ENCODE data around the gene AKTIP. TPM values are rescaled to one million over a fixed set of nuclear protein-coding genes. Genes with fewer than 3 reads are reported as not detected.
"Not testable (repeated sequence)": the region's sequence is repeated elsewhere in the genome, so short reads cannot be mapped to it uniquely, and the experiment has no call there.

The AKTIP gene
- total RNA-seq, 2 experiments from 2014 or later = 12.4 to 17.9 TPM

GRCh38 chr16:53541326-53541725, 38.3 kb upstream of the AKTIP start:
- no peak for DNase-seq (ENCODE audit: low spot score)
- intact Hi-C loops (cut with micrococcal nuclease; ENCODE audit: unreplicated experiment) = no loop called here
- no peaks in the 10 kb centered on the region for H3K36me3 ChIP-seq (ENCODE audit: insufficient read depth, low read length)
- H3K4me1 ChIP-seq (ENCODE audit: insufficient read depth, low read length, poor library complexity, severe bottlenecking) = no peaks in the 10 kb centered on the region
- H3K4me3 ChIP-seq (ENCODE audit: low read depth, low read length, poor library complexity, severe bottlenecking) = no peak overlapping the region
- H2AFZ ChIP-seq (ENCODE audit: low read length) = no peak overlapping the region
- no peak overlapping the region for H3K27ac ChIP-seq (ENCODE audit: low read depth, low read length, poor library complexity, severe bottlenecking)
- POLR2A ChIA-PET = no interaction called here
- no peaks in the 10 kb centered on the region for H3K79me2 ChIP-seq (ENCODE audit: insufficient read depth, low read depth, low read length)
- CTCF ChIA-PET (ENCODE audit: unreplicated experiment) = no interaction called here
- no peaks in the 10 kb centered on the region for H3K9me2 ChIP-seq (ENCODE audit: insufficient read depth, low read length)
- no peaks in the 10 kb centered on the region for H4K20me1 ChIP-seq (ENCODE audit: insufficient read depth, low read length)
- H3K9me3 ChIP-seq (ENCODE audit: low read length) = no peaks in the 10 kb centered on the region
- TF ChIP-seq CTCF (conservative IDR thresholded peaks at IDR 0.05; ENCODE audit: low read length) (no peak), EZH2phosphoT487 (IDR thresholded peaks at IDR 0.05; ENCODE audit: borderline replicate concordance, low read depth, low read length) (no peak)
- BruUV-seq (replicated peaks) = no TSS peak
- H3K4me2 ChIP-seq (ENCODE audit: low read length) = no peak overlapping the region

DNA sequence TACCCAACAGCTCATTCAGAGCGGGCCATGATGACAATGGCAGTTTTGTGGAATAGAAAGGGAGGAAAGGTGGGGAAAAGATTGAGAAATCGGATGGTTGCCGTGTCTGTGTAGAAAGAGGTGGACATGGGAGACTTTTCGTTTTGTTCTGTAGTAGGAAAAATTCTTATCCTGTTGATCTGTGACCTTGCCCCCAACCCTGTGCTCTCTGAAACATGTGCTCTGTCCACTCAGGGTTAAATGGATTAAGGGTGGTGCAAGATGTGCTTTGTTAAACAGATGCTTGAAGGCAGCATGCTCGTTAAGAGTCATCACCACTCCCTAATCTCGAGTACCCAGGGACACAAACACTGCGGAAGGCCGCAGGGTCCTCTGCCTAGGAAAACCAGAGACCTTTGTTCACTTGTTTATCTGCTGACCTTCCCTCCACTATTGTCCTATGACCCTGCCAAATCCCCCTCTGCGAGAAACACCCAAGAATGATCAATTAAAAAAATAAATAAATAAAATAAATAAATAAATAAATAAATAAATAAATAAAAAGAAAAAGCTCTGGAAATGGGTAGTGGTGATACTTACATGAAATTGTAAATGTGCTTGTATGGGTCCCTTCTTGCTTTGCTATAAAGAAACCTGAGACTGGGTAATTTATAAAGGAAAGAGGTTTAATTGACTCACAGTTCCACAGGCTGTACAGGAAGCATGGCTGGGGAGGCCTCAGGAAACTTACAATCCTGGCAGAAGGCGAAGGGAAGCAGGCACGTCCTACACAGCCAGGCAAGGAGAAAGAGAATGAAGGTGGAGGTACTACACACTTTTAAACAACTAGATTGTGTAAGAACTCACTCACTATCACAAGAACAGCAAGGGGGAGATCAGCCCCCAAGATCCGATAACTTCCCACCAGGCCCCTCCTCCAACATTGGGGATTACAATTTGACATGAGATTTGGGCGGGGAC, 37.0 kb upstream of the AKTIP start:
- POLR2A ChIA-PET; BruUV-seq (replicated peaks); H3K79me2 ChIP-seq (ENCODE audit: insufficient read depth, low read depth, low read length); H3K36me3 ChIP-seq (ENCODE audit: insufficient read depth, low read length); H3K9me3 ChIP-seq (ENCODE audit: low read length); DNase-seq (ENCODE audit: low spot score); H3K9me2 ChIP-seq (ENCODE audit: insufficient read depth, low read length); CTCF ChIA-PET (ENCODE audit: unreplicated experiment); H3K4me3 ChIP-seq (ENCODE audit: low read depth, low read length, poor library complexity, severe bottlenecking); H3K4me1 ChIP-seq (ENCODE audit: insufficient read depth, low read length, poor library complexity, severe bottlenecking); H3K4me2 ChIP-seq (ENCODE audit: low read length); H2AFZ ChIP-seq (ENCODE audit: low read length); intact Hi-C loops (cut with micrococcal nuclease; ENCODE audit: unreplicated experiment); H4K20me1 ChIP-seq (ENCODE audit: insufficient read depth, low read length); H3K27ac ChIP-seq (ENCODE audit: low read depth, low read length, poor library complexity, severe bottlenecking): not testable (repeated sequence)

DNA sequence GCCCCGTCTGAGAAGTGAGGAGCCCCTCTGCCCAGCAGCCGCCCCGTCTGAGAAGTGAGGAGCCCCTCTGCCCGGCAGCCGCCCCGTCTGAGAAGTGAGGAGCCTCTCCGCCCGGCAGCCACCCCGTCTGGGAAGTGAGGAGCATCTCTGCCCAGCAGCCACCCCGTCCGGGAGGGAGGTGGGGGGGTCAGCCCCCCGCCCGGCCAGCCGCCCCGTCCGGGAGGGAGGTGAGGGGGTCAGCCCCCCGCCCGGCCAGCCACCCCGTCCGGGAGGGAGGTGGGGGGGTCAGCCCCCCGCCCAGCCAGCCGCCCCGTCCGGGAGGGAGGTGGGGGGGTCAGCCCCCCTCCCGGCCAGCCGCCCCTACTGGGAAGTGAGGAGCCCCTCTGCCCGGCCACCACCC, 36.3 kb upstream of the AKTIP start:
- H3K27ac ChIP-seq (ENCODE audit: low read depth, low read length, poor library complexity, severe bottlenecking); H3K36me3 ChIP-seq (ENCODE audit: insufficient read depth, low read length); H3K9me2 ChIP-seq (ENCODE audit: insufficient read depth, low read length); intact Hi-C loops (cut with micrococcal nuclease; ENCODE audit: unreplicated experiment); H3K4me3 ChIP-seq (ENCODE audit: low read depth, low read length, poor library complexity, severe bottlenecking); BruUV-seq (replicated peaks); H3K79me2 ChIP-seq (ENCODE audit: insufficient read depth, low read depth, low read length); CTCF ChIA-PET (ENCODE audit: unreplicated experiment); H3K4me1 ChIP-seq (ENCODE audit: insufficient read depth, low read length, poor library complexity, severe bottlenecking); DNase-seq (ENCODE audit: low spot score); H4K20me1 ChIP-seq (ENCODE audit: insufficient read depth, low read length); H3K4me2 ChIP-seq (ENCODE audit: low read length); H3K9me3 ChIP-seq (ENCODE audit: low read length); H2AFZ ChIP-seq (ENCODE audit: low read length); POLR2A ChIA-PET: not testable (repeated sequence)

All from OCI-LY7 (cell line).